H1 (cell line): ENCODE results near the gene B3GNT2. TPM values are rescaled to one million over a fixed set of nuclear protein-coding genes. Genes with fewer than 3 reads are reported as not detected.

Source experiments
- CTCF ChIA-PET: fragments of 300-600 bp; sonication (Branson Sonifier 250); formaldehyde crosslinking; loops from one replicate; lab custom pipeline; 2021; ENCODE audit not compliant: partially characterized antibody; lab: Charles Lee
- POLR2A ChIA-PET: fragments of 300-600 bp; sonication (Branson Sonifier 250); formaldehyde crosslinking; loops from one replicate; lab custom pipeline; 2021; ENCODE audit warnings: inconsistent platforms; ENCODE audit not compliant: partially characterized antibody; lab: Charles Lee
- DNase-seq, 2 experiments: peaks; one replicate each; pipeline versions ENCODE4 v3.0.0 to v3.0.0-alpha.2; 2010 to 2022; ENCODE audit warnings: low spot score in 2 of 2, low read depth in 1 of 2, mixed read lengths in 1 of 2
- FAIRE-seq: peaks from 2 replicates; lab custom pipeline; 2011; peaks lifted over from hg19 to GRCh38; lab: Jason Lieb, UNC
- H2AFZ ChIP-seq: 2 replicates; pipeline ENCODE4 v1.8.1; 2012; ENCODE audit warnings: low read length, inconsistent platforms
- H2AK5ac ChIP-seq: 2 replicates; pipeline ENCODE4 v1.6.1; 2013; ENCODE audit warnings: low read depth, low read length
- H2BK120ac ChIP-seq: replicated peaks from 2 replicates; pipeline ENCODE3; 2013; ENCODE audit warnings: low read depth, low read length, inconsistent platforms
- H2BK12ac ChIP-seq: 2 replicates; pipeline ENCODE4 v1.6.1; 2013; ENCODE audit warnings: low read depth, low read length
- H2BK15ac ChIP-seq: 2 replicates; pipeline ENCODE4 v1.6.1; 2013; ENCODE audit warnings: low read length
- H2BK20ac ChIP-seq: 2 replicates; pipeline ENCODE4 v1.6.1; 2013; ENCODE audit warnings: low read length
- H2BK5ac ChIP-seq: 2 replicates; pipeline ENCODE4 v1.6.1; 2013; ENCODE audit warnings: low read depth, low read length
- H3K14ac ChIP-seq: 2 replicates; pipeline ENCODE4 v1.6.1; 2013; ENCODE audit warnings: inconsistent platforms; ENCODE audit not compliant: insufficient read length
- H3K18ac ChIP-seq: 2 replicates; pipeline ENCODE4 v1.6.1; 2013; ENCODE audit warnings: low read length; ENCODE audit errors: extremely low read depth
- H3K23ac ChIP-seq: 2 replicates; pipeline ENCODE4 v1.6.1; 2013; ENCODE audit warnings: inconsistent platforms; ENCODE audit not compliant: insufficient read length
- H3K23me2 ChIP-seq: 2 replicates; pipeline ENCODE4 v1.6.1; 2013; ENCODE audit warnings: low read depth, low read length
- H3K27ac ChIP-seq: 2 replicates; pipeline ENCODE4 v1.6.1; 2011; ENCODE audit warnings: low read depth, low read length, inconsistent platforms
- H3K27me3 ChIP-seq, 4 experiments: replicated peaks in 1 of 4; 1 replicate in 1 of 4; 2 replicates in 3 of 4; pipeline versions ENCODE4 v1.6.1 to v1.8.1; 2011 to 2013; ENCODE audit warnings: low read length in 3 of 4, mild to moderate bottlenecking in 3 of 4, inconsistent platforms in 2 of 4, mixed read lengths in 2 of 4, moderate library complexity in 1 of 4; ENCODE audit not compliant: control insufficient read depth in 3 of 4, insufficient read depth in 3 of 4; ENCODE audit errors: extremely low read depth in 1 of 4
- H3K36me3 ChIP-seq, 4 experiments: 2 replicates each; pipeline versions ENCODE4 v1.6.1 to v1.8.1; 2011 to 2013; ENCODE audit warnings: mild to moderate bottlenecking in 4 of 4, low read length in 3 of 4, moderate library complexity in 2 of 4, control low read depth in 1 of 4, inconsistent platforms in 1 of 4; ENCODE audit not compliant: insufficient read depth in 4 of 4, control insufficient read depth in 2 of 4
- H3K4ac ChIP-seq: replicated peaks from 2 replicates; pipeline ENCODE3; 2013; ENCODE audit warnings: low read length, low read depth, mixed read lengths, inconsistent platforms; ENCODE audit not compliant: insufficient read length
- H3K4me1 ChIP-seq, 4 experiments: replicated peaks in 1 of 4; 1 replicate in 1 of 4; 2 replicates in 3 of 4; pipeline versions ENCODE4 v1.6.1 to v1.8.1; 2011 to 2013; ENCODE audit warnings: low read length in 3 of 4, inconsistent platforms in 2 of 4, mixed read lengths in 1 of 4; ENCODE audit not compliant: insufficient read depth in 4 of 4, control insufficient read depth in 3 of 4
- H3K4me2 ChIP-seq, 2 experiments: 2 replicates each; pipeline versions ENCODE4 v1.6.1 to v1.8.1; 2011 to 2013; ENCODE audit warnings: low read depth in 2 of 2, low read length in 2 of 2, control low read depth in 1 of 2, inconsistent platforms in 1 of 2, mild to moderate bottlenecking in 1 of 2; ENCODE audit not compliant: insufficient read depth in 1 of 2
- H3K4me3 ChIP-seq, 4 experiments: fragments of 200-600, 300-600 bp in 1 of 4; sonication (generic), shearing (Covaris generic), sonication (Bioruptor Twin) in 1 of 4; 2 replicates each; pipeline versions ENCODE4 v1.5.1 to v1.8.1; 2011 to 2016; ENCODE audit warnings: low read length in 4 of 4, low read depth in 3 of 4, control low read depth in 2 of 4, inconsistent platforms in 2 of 4, mild to moderate bottlenecking in 2 of 4, mixed read lengths in 1 of 4, moderate library complexity in 1 of 4; ENCODE audit not compliant: insufficient read depth in 2 of 4; ENCODE audit errors: extremely low read depth in 1 of 4
- H3K56ac ChIP-seq: replicated peaks from 2 replicates; pipeline ENCODE3; 2013; ENCODE audit warnings: low read depth, mild to moderate bottlenecking, mixed read lengths, low read length, inconsistent platforms; ENCODE audit not compliant: insufficient read length
- H3K79me1 ChIP-seq: 2 replicates; pipeline ENCODE4 v1.6.1; 2013; ENCODE audit warnings: low read depth, low read length, control low read depth
- H3K79me2 ChIP-seq, 2 experiments: 2 replicates each; pipeline versions ENCODE4 v1.6.1 to v1.8.1; 2012 to 2013; ENCODE audit warnings: low read length in 2 of 2, mild to moderate bottlenecking in 2 of 2, inconsistent platforms in 1 of 2; ENCODE audit not compliant: insufficient read depth in 2 of 2, control insufficient read depth in 1 of 2
- H3K9ac ChIP-seq, 4 experiments: replicated peaks in 1 of 4; 1 replicate in 1 of 4; 2 replicates in 3 of 4; pipeline versions ENCODE4 v1.6.1 to v1.8.1; 2011 to 2013; ENCODE audit warnings: low read depth in 3 of 4, low read length in 3 of 4, control low read depth in 2 of 4, mild to moderate bottlenecking in 2 of 4, moderate library complexity in 2 of 4, inconsistent platforms in 1 of 4; ENCODE audit errors: extremely low read depth in 1 of 4
- H3K9me3 ChIP-seq, 2 experiments: 2 replicates each; pipeline versions ENCODE4 v1.6.1 to v1.8.1; 2012 to 2013; ENCODE audit warnings: mild to moderate bottlenecking in 2 of 2, moderate library complexity in 2 of 2, control low read depth in 1 of 2, inconsistent platforms in 1 of 2, low read depth in 1 of 2, low read length in 1 of 2, mixed read lengths in 1 of 2; ENCODE audit not compliant: insufficient read depth in 2 of 2
- H4K20me1 ChIP-seq, 2 experiments: replicated peaks in 1 of 2; 2 replicates each; pipeline versions ENCODE3 to v1.8.1; 2011 to 2013; ENCODE audit warnings: inconsistent platforms in 2 of 2, low read length in 2 of 2, mild to moderate bottlenecking in 1 of 2; ENCODE audit not compliant: insufficient read depth in 2 of 2, control insufficient read depth in 1 of 2
- H4K5ac ChIP-seq: 2 replicates; pipeline ENCODE4 v1.6.1; 2013; ENCODE audit warnings: low read length, low read depth, mixed read lengths, inconsistent platforms; ENCODE audit not compliant: insufficient read length
- H4K8ac ChIP-seq: 2 replicates; pipeline ENCODE4 v1.8.0; 2013; ENCODE audit warnings: mild to moderate bottlenecking, moderate library complexity, low read length, inconsistent platforms; ENCODE audit not compliant: insufficient read depth; ENCODE audit errors: extremely low read depth
- H4K91ac ChIP-seq: replicated peaks from 2 replicates; pipeline ENCODE3; 2013; ENCODE audit warnings: low read length, mixed read lengths, inconsistent platforms; ENCODE audit not compliant: insufficient read length
- BACH1 ChIP-seq: IDR thresholded peaks from 2 replicates; pipeline ENCODE4 v1.6.1; 2012; ENCODE audit warnings: low read length, improper control_type of control experiment
- CBX8 ChIP-seq: fragments of 300-800, 300-1000 bp; sonication (generic); IDR thresholded peaks from 2 replicates; pipeline ENCODE4 v1.7.1; 2016; ENCODE audit warnings: low read depth, low read length, borderline replicate concordance
- EGR1 ChIP-seq: IDR thresholded peaks from 2 replicates; pipeline ENCODE4 v1.6.1; 2011; ENCODE audit warnings: low read depth, low read length, borderline replicate concordance
- MAFK ChIP-seq: IDR thresholded peaks from 2 replicates; pipeline ENCODE4 v1.6.1; 2012; ENCODE audit warnings: low read depth, mild to moderate bottlenecking, improper control_type of control experiment, low read length
- SIN3A ChIP-seq, 2 experiments: IDR thresholded peaks in 1 of 2; conservative IDR thresholded peaks in 1 of 2; 2 replicates each; pipeline ENCODE4 v1.6.1; 2011 to 2012; ENCODE audit warnings: low read length in 2 of 2, improper control_type of control experiment in 1 of 2, low read depth in 1 of 2, mild to moderate bottlenecking in 1 of 2
- WGBS, 2 experiments: shearing (Covaris generic) in 1 of 2; methylation state at CpG; one replicate each; pipeline versions ENCODE4 v1.1.6 to v1.1.7; 2013 to 2015; ENCODE audit warnings: low lambda C conversion rate in 2 of 2, mixed read lengths in 2 of 2, inconsistent platforms in 1 of 2, low coverage in 1 of 2, missing lambda C conversion rate in 1 of 2; ENCODE audit not compliant: insufficient replicate concordance in 2 of 2, insufficient coverage in 1 of 2, insufficient read length in 1 of 2; ENCODE audit errors: extremely low coverage in 1 of 2, missing lambda C conversion rate in 1 of 2; 5-methylcytosine and 5-hydroxymethylcytosine counted together
- polyA plus RNA-seq, 7 experiments: library from polyadenylated mRNA; depleted of rRNA in 3 of 7; stranded (reverse) in 5 of 7; unstranded in 2 of 7; fragments of >200 nt in 5 of 7; fragments of 200-250 nt in 2 of 7; gene quantifications; 1 replicate in 5 of 7; 2 replicates in 1 of 7; 4 replicates in 1 of 7; pipeline versions ENCODE4 v1.2.1 to v1.2.3, GENCODE V29; 2011 to 2013; ENCODE audit warnings: missing spikeins in 2 of 7, mixed read lengths in 2 of 7
- total RNA-seq: library from RNA; stranded (reverse); fragmentation: NEBNext Ultra II Directional; extraction: Animal tissue kit (Norgen Biotek cat#: 25700); gene quantifications from 2 replicates; pipeline ENCODE4 v1.2.1, GENCODE V29; 2021

Gene B3GNT2
- total and polyA plus RNA-seq, 2 of the 8 experiments (the other 6 are each of a cell fraction or from before 2014, with no cell fraction given), result 20.1 to 40.8 TPM

DNA sequence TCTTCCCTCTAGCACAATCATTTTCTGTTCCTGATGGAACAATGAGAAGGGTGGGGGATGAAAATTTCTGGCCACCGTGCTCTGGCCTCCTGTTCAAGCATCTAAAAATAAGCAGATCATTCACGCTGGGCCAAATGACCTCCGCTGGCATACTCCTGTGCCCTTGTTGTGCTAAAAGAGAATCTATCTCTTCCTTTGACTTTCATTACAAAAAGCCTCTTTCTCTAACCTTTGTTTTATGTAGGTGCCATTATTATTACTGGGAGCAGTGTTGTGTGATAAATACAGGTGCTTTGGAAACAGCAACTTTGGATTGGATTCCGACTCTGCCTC, 44.6 kb upstream of the B3GNT2 start:
- H3K9ac ChIP-seq, result no peak overlapping the region
- FAIRE-seq (no peak), DNase-seq (no peak)
- no peak overlapping the region for H4K5ac ChIP-seq
- H3K14ac ChIP-seq, result no peak overlapping the region
- H3K4me1 ChIP-seq, result peaks cover 0 to 11% (median 4%) of the 10 kb centered on the region in 4 experiments; a peak in 6 of 7 replicates
- peak overlapping the region; percentile 30 to 33; a peak in 2 of 4 replicates for H3K4me2 ChIP-seq
- TF ChIP-seq CBX8 (no peak), MAFK (no peak), SIN3A (conservative IDR thresholded peaks at IDR 0.05 in 1 of 2, IDR thresholded peaks at IDR 0.05 in 1 of 2; ENCODE audit: low read depth in 1 of 2, low read length in 2 of 2) (no peak), EGR1 (no peak), BACH1 (no peak)
- no peaks in the 10 kb centered on the region for H3K36me3 ChIP-seq
- H3K4ac ChIP-seq, result no peak overlapping the region
- no peak overlapping the region for H3K27ac ChIP-seq
- no peaks in the 10 kb centered on the region for H3K79me2 ChIP-seq
- no peak overlapping the region for H3K56ac ChIP-seq
- 28% methylated on average over 4 of the region's 4 CpGs; no CpG with 5 or more reads in 1 of the 2 experiments for WGBS, 2 experiments
- H4K20me1 ChIP-seq, result no peaks in the 10 kb centered on the region
- peak overlapping the region; percentile 15; the same call in 1 of the 2 replicates for H2BK20ac ChIP-seq
- no peak overlapping the region for H4K91ac ChIP-seq
- H4K8ac ChIP-seq, result no peak overlapping the region
- no peaks in the 10 kb centered on the region for H3K79me1 ChIP-seq
- no peaks in the 10 kb centered on the region for H3K27me3 ChIP-seq
- H2BK5ac ChIP-seq, result peak overlapping the region; percentile 86; the same call in 1 of the 2 replicates
- no peak overlapping the region for H2BK120ac ChIP-seq
- no peaks in the 10 kb centered on the region for H3K23me2 ChIP-seq
- H2BK12ac ChIP-seq, result no peak overlapping the region
- H2AFZ ChIP-seq, result no peak overlapping the region
- ChIA-PET CTCF (no interaction called here), POLR2A (no interaction called here)
- no peak overlapping the region for H3K23ac ChIP-seq
- peaks cover 2 to 7% of the 10 kb centered on the region in 2 experiments; a peak in 2 of 4 replicates for H3K9me3 ChIP-seq
- no peak overlapping the region for H2BK15ac ChIP-seq
- no peak overlapping the region for H2AK5ac ChIP-seq
- H3K18ac ChIP-seq, result peak overlapping the region; percentile 92; the same call in 1 of the 2 replicates
- H3K4me3 ChIP-seq, result peak overlapping the region in 1 of 4 experiments; percentile 3; a peak in 1 of 8 replicates
